HCT116 (cell line): ENCODE data around the gene CCND1. TPM values are rescaled to one million over a fixed set of nuclear protein-coding genes. Genes with fewer than 3 reads are reported as not detected.

Source experiments
- ATAC-seq: fragments of 200-7000 bp; cut with Tn5 transposase; 2 replicates; pipeline ENCODE4 v1.9.1; 2020; ENCODE audit warnings: mild to moderate bottlenecking, moderate library complexity
- BruUV-seq: library from RNA; stranded (reverse); fragments of 400-500 nt; replicated peaks from 2 replicates; lab custom pipeline; 2021; lab: Mats Ljungman, UMichigan
- CTCF ChIA-PET: fragments of 300-600 bp; sonication (Branson Sonifier 250); formaldehyde crosslinking; loops from one replicate; lab custom pipeline; 2021; ENCODE audit warnings: antibody characterized with exemption; lab: Charles Lee
- POLR2A ChIA-PET: fragments of 300-600, 350-600 bp; sonication (Branson Sonifier 250); formaldehyde crosslinking; loops from one replicate; lab custom pipeline; 2021; ENCODE audit warnings: antibody characterized with exemption; lab: Charles Lee
- RAD21 ChIA-PET, 2 experiments: fragments of 300-600 bp; sonication (Branson Sonifier 250); formaldehyde crosslinking; loops; one replicate each; lab custom pipeline; 2023; ENCODE audit warnings: low total read pairs in 2 of 2; ENCODE audit not compliant: uncharacterized antibody in 2 of 2, unreplicated experiment in 2 of 2, low non-redundant PET in 1 of 2; lab: Charles Lee
- DNase-seq: peaks from one replicate; pipeline ENCODE4 v3.0.0-alpha.2; 2010; ENCODE audit warnings: low read depth, low spot score
- H2AFZ ChIP-seq: fragments of 200-600 bp; shearing (Covaris generic), sonication (generic); 2 replicates; pipeline ENCODE4 v1.6.1; 2017; ENCODE audit warnings: low read depth, mixed run types, mixed read lengths, antibody characterized with exemption, low read length; ENCODE audit not compliant: poor library complexity, severe bottlenecking
- H3K27ac ChIP-seq: 2 replicates; pipeline ENCODE4 v1.5.1; 2012; ENCODE audit warnings: low read depth, low read length
- H3K27me3 ChIP-seq: fragments of 200-600 bp; sonication (generic); 2 replicates; pipeline ENCODE4 v1.6.1; 2016; ENCODE audit warnings: mixed run types, low read length, mixed read lengths; ENCODE audit not compliant: insufficient read depth
- H3K36me3 ChIP-seq, 2 experiments: fragments of 200-500 bp in 1 of 2; fragments of 200-600 bp in 1 of 2; sonication (Bioruptor generic) in 1 of 2; sonication (generic) in 1 of 2; 2 replicates each; pipeline versions ENCODE4 v1.5.1 to v1.6.1; 2014 to 2016; ENCODE audit warnings: low read length in 2 of 2, inconsistent platforms in 1 of 2, mixed read lengths in 1 of 2, mixed run types in 1 of 2; ENCODE audit not compliant: insufficient read depth in 2 of 2, control insufficient read depth in 1 of 2
- H3K4me1 ChIP-seq, 2 experiments: fragments of 200-600 bp in 1 of 2; sonication (generic) in 1 of 2; 2 replicates each; pipeline versions ENCODE4 v1.5.1 to v1.6.1; 2012 to 2017; ENCODE audit warnings: low read length in 2 of 2, inconsistent platforms in 1 of 2, mild to moderate bottlenecking in 1 of 2, mixed read lengths in 1 of 2, mixed run types in 1 of 2, moderate library complexity in 1 of 2; ENCODE audit not compliant: insufficient read depth in 2 of 2, control insufficient read depth in 1 of 2
- H3K4me2 ChIP-seq: fragments of 200-600 bp; sonication (generic); 2 replicates; pipeline ENCODE4 v1.6.1; 2017; ENCODE audit warnings: mixed run types, low read length, mixed read lengths
- H3K4me3 ChIP-seq, 2 experiments: fragments of 200-600 bp in 1 of 2; sonication (generic) in 1 of 2; replicated peaks in 1 of 2; 2 replicates each; pipeline ENCODE4 v1.5.1; 2011 to 2016; ENCODE audit warnings: low read length in 2 of 2, control low read depth in 1 of 2, low read depth in 1 of 2, mild to moderate bottlenecking in 1 of 2, mixed read lengths in 1 of 2, mixed run types in 1 of 2
- H3K79me2 ChIP-seq: fragments of 200-600 bp; sonication (generic); 2 replicates; pipeline ENCODE4 v1.6.1; 2017; ENCODE audit warnings: mild to moderate bottlenecking, mixed run types, low read length, moderate library complexity, mixed read lengths; ENCODE audit not compliant: insufficient read depth
- H3K9ac ChIP-seq: fragments of 200-600 bp; sonication (generic); 2 replicates; pipeline ENCODE4 v1.6.1; 2016; ENCODE audit warnings: low read length, mixed read lengths
- H3K9me2 ChIP-seq: fragments of 200-600 bp; sonication (generic), shearing (Covaris generic); 2 replicates; pipeline ENCODE4 v1.6.1; 2017; ENCODE audit warnings: mixed run types, mild to moderate bottlenecking, moderate library complexity; ENCODE audit not compliant: insufficient read depth
- H3K9me3 ChIP-seq, 2 experiments: fragments of 200-500 bp in 1 of 2; fragments of 200-600 bp in 1 of 2; sonication (Bioruptor generic) in 1 of 2; sonication (generic) in 1 of 2; 2 replicates each; pipeline ENCODE4 v1.6.1; 2014 to 2017; ENCODE audit warnings: low read length in 2 of 2, mixed read lengths in 2 of 2, inconsistent platforms in 1 of 2, low read depth in 1 of 2, mild to moderate bottlenecking in 1 of 2, mixed run types in 1 of 2, moderate library complexity in 1 of 2; ENCODE audit not compliant: control insufficient read depth in 1 of 2, insufficient read depth in 1 of 2
- H4K20me1 ChIP-seq: fragments of 200-600 bp; sonication (generic), shearing (Covaris generic); 2 replicates; pipeline ENCODE4 v1.6.1; 2017; ENCODE audit warnings: mixed run types, mild to moderate bottlenecking, moderate library complexity; ENCODE audit not compliant: insufficient read depth
- CBX3 ChIP-seq: IDR thresholded peaks from 2 replicates; pipeline ENCODE4 v1.6.1; 2012; ENCODE audit warnings: low read depth
- CTCF ChIP-seq, 3 experiments: fragments of 200-600 bp in 1 of 3; sonication (generic) in 1 of 3; IDR thresholded peaks in 2 of 3; conservative IDR thresholded peaks in 1 of 3; 2 replicates each; pipeline ENCODE4 v1.5.1; 2012 to 2017; ENCODE audit warnings: low read depth in 2 of 3, low read length in 2 of 3, antibody characterized with exemption in 1 of 3, borderline replicate concordance in 1 of 3, control low read depth in 1 of 3, mild to moderate bottlenecking in 1 of 3, mixed read lengths in 1 of 3, mixed run types in 1 of 3, moderate library complexity in 1 of 3; ENCODE audit not compliant: insufficient read depth in 1 of 3
- EGR1 ChIP-seq: IDR thresholded peaks from 2 replicates; pipeline ENCODE4 v1.6.1; 2012; ENCODE audit warnings: low read depth
- ELF1 ChIP-seq: IDR thresholded peaks from 2 replicates; pipeline ENCODE4 v1.6.1; 2012; ENCODE audit warnings: low read depth, borderline replicate concordance
- EZH2 ChIP-seq: fragments of 200-600 bp; sonication (generic); IDR thresholded peaks from 2 replicates; pipeline ENCODE4 v1.6.1; 2017; ENCODE audit warnings: antibody characterized with exemption, mixed run types
- EZH2phosphoT487 ChIP-seq: fragments of 200-600 bp; IDR thresholded peaks from 2 replicates; pipeline ENCODE4 v1.6.1; 2018; ENCODE audit warnings: antibody characterized with exemption, borderline replicate concordance
- FOSL1 ChIP-seq: IDR thresholded peaks from 2 replicates; pipeline ENCODE4 v1.6.1; 2012; ENCODE audit warnings: low read depth
- JUND ChIP-seq: IDR thresholded peaks from 2 replicates; pipeline ENCODE4 v1.6.1; 2012
- POLR2A ChIP-seq: IDR thresholded peaks from 2 replicates; pipeline ENCODE4 v1.7.0; 2011; ENCODE audit warnings: borderline replicate concordance; ENCODE audit not compliant: insufficient read depth, insufficient read length; ENCODE audit errors: extremely low read depth
- POLR2AphosphoS5 ChIP-seq: IDR thresholded peaks from 2 replicates; pipeline ENCODE4 v1.6.1; 2011; ENCODE audit warnings: mild to moderate bottlenecking, low read depth, low read length, moderate library complexity
- RAD21 ChIP-seq: IDR thresholded peaks from 2 replicates; pipeline ENCODE4 v1.6.1; 2012; ENCODE audit warnings: low read depth, mild to moderate bottlenecking
- SIN3A ChIP-seq: IDR thresholded peaks from 2 replicates; pipeline ENCODE4 v1.6.1; 2012; ENCODE audit warnings: low read depth
- SP1 ChIP-seq: IDR thresholded peaks from 2 replicates; pipeline ENCODE4 v1.6.1; 2012; ENCODE audit warnings: low read depth
- YY1 ChIP-seq: IDR thresholded peaks from 2 replicates; pipeline ENCODE4 v1.6.1; 2011; ENCODE audit warnings: low read length, low read depth, moderate library complexity, mild to moderate bottlenecking; ENCODE audit not compliant: insufficient replicate concordance; ENCODE audit errors: extremely low read depth
- ZBTB33 ChIP-seq: IDR thresholded peaks from 2 replicates; pipeline ENCODE4 v1.6.1; 2011; ENCODE audit warnings: mild to moderate bottlenecking, low read length, moderate library complexity; ENCODE audit not compliant: insufficient replicate concordance; ENCODE audit errors: extremely low read depth
- ZFX ChIP-seq: fragments of 450-650 bp; IDR thresholded peaks from 2 replicates; pipeline ENCODE4 v1.6.1; 2017
- ZNF274 ChIP-seq: fragments of 200-500 bp; sonication (Bioruptor generic); IDR thresholded peaks from 2 replicates; pipeline ENCODE4 v1.6.1; 2014; ENCODE audit warnings: mild to moderate bottlenecking, low read depth, low read length, inconsistent platforms
- intact Hi-C: fragments of 100-400 bp; cut with micrococcal nuclease; formaldehyde crosslinking; loops from 2 replicates; pipeline ENCODE4 v1.10.0; 2022
- total RNA-seq: library from RNA; stranded (reverse); gene quantifications from one replicate; pipeline ENCODE4 v1.2.1, GENCODE V29; 2021; ENCODE audit not compliant: unreplicated experiment
- TF ChIP-seq, protein P1 (sequence below): IDR thresholded peaks from 2 replicates; pipeline ENCODE4 v1.6.1; 2012
- TF ChIP-seq, protein P2 (sequence below): IDR thresholded peaks from 2 replicates; pipeline ENCODE4 v1.6.1; 2012

Gene CCND1
- total RNA-seq, 1 experiment from 2014 or later: 601 TPM

GRCh38 chr11:69657911-69658625 lies 17.1 kb downstream of the CCND1 start (continued):
- TF ChIP-seq YY1: no peak
- TF ChIP-seq, protein P1, sequence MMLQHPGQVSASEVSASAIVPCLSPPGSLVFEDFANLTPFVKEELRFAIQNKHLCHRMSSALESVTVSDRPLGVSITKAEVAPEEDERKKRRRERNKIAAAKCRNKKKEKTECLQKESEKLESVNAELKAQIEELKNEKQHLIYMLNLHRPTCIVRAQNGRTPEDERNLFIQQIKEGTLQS: no peak

DNA sequence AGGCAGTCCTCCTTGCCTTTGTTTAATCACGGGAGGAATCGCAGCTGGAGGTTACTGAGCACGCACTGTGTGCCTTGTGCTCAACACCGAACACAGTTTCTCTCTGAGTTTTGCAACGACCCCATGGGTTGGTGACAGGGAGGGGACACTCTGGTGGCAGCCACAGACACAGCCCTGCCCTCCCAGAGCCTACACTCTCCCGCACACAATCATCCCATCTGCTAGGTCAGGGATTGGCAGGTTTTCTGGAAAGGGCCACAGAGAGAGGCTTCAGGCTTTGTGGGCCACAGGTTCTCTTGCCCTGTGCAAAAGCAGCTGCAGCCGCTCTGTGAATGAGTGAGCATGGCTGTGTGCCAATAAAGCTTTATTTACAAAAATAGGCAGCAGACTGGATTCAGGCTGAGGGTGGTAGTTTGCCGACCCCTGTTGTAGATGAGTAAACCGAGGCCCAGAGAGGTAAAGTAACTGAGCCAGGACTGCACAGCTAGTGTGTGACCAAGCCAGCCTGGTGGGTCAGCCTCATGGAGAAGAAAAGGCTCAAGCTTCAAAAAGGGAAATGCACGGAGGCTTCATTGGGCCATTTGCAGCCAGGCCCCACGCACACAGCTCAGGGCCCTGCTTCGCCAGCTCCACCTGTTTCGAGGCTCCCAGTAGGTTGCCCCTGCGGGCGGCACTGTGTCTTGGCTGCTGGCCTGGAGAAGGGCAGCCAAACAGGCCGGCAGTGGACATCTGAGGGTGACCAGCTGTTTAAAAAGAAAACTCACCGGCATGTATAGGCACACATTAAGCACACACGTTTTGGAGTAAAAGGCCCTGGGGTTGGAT lies 17.9 kb downstream of the CCND1 start:
- no peak overlapping the region for H3K4me3 ChIP-seq
- H3K36me3 ChIP-seq: no peaks in the 10 kb centered on the region
- H3K9me3 ChIP-seq: no peaks in the 10 kb centered on the region
- no peaks in the 10 kb centered on the region for H3K79me2 ChIP-seq
- H4K20me1 ChIP-seq: no peaks in the 10 kb centered on the region
- DNase-seq (no peak), ATAC-seq (no peak)
- no peaks in the 10 kb centered on the region for H3K9me2 ChIP-seq
- RAD21 ChIA-PET: no interaction called here
- POLR2A ChIA-PET: no interaction called here
- intact Hi-C loops: no loop called here
- CTCF ChIA-PET: no interaction called here
- H2AFZ ChIP-seq: no peak overlapping the region
- no peaks in the 10 kb centered on the region for H3K27me3 ChIP-seq
- H3K9ac ChIP-seq: no peak overlapping the region
- no peak overlapping the region for H3K27ac ChIP-seq
- peaks cover 0 to 18% of the 10 kb centered on the region in 2 experiments; a peak in 3 of 4 replicates for H3K4me1 ChIP-seq
- no peak for TF ChIP-seq FOSL1
- no peak for TF ChIP-seq SIN3A
- no peak for TF ChIP-seq JUND
- TF ChIP-seq CTCF (IDR thresholded peaks at IDR 0.05 in 2 of 3, conservative IDR thresholded peaks at IDR 0.05 in 1 of 3; ENCODE audit: borderline replicate concordance in 1 of 3, insufficient read depth in 1 of 3, low read depth in 2 of 3, low read length in 2 of 3): no peak
- no peak for TF ChIP-seq ELF1
- no peak for TF ChIP-seq EZH2phosphoT487
- TF ChIP-seq POLR2A: no peak
- no peak for TF ChIP-seq EGR1
- TF ChIP-seq ZFX: no peak
- TF ChIP-seq POLR2AphosphoS5: no peak
- TF ChIP-seq RAD21: no peak
- TF ChIP-seq EZH2: no peak
- TF ChIP-seq ZNF274: no peak
- TF ChIP-seq SP1: no peak
- no peak for TF ChIP-seq CBX3
- TF ChIP-seq, protein P1: no peak
- TF ChIP-seq YY1: no peak
- TF ChIP-seq, protein P2, sequence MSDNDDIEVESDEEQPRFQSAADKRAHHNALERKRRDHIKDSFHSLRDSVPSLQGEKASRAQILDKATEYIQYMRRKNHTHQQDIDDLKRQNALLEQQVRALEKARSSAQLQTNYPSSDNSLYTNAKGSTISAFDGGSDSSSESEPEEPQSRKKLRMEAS: no peak
- no peak for TF ChIP-seq ZBTB33
- TF ChIP-seq, all 23 proteins: peak for 0
- no TSS peak for BruUV-seq
- no peak overlapping the region for H3K4me2 ChIP-seq
